Measurements from ENCODE around the gene STAMBPL1.

GRCh38 chr10:88833723-88834122, 46.3 kb upstream of the STAMBPL1 start:
- TF ChIP-seq POLR2AphosphoS5 (IDR thresholded peaks at IDR 0.05; ENCODE audit: low read depth, low read length) (no peak), POLR2A (IDR thresholded peaks at IDR 0.05; ENCODE audit: low read depth, low read length) (no peak)

All from GM12891 (cell line).